ENCODE results near the gene GRAP2. TPM values are rescaled to one million over a fixed set of nuclear protein-coding genes. Genes with fewer than 3 reads are reported as not detected.

GRAP2 gene
- total and polyA plus RNA-seq, 2 experiments from 2014 or later = 0.42 TPM; not detected in 1

DNA sequence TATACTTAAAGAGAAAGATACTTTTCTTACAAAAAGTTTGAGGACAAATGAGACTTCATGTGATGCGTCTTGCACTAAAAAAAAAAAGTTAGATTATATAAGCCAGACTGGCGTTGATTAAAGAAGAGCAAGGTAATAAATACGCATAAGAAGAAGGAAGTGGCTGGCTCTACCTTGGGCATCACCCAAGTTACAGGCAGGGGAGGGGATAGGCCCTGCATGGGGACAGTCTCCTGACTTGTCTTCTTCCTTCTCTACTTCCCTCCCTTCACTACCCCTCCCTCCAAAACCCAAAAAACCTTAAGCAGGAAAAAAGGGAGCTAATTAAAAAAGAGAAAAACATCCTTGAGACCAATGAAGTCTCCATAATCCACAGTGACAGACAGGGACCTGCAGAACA lies 37.0 kb downstream of the GRAP2 start:
- Histone ChIP-seq H3K4me2 (no peak overlapping the region), H3K27me3 (ENCODE audit: insufficient read depth) (no peaks in the 10 kb centered on the region), H4K20me1 (replicated peaks; ENCODE audit: insufficient read depth) (no peaks in the 10 kb centered on the region), H3K36me3 (ENCODE audit: insufficient read depth) (no peaks in the 10 kb centered on the region), H2AFZ (no peak overlapping the region), H3F3A (replicated peaks; ENCODE audit: low read depth) (0 out of 2 replicates have a peak, but pooled peaks cover 2% of the 10 kb centered on the region), H3K4me1 (ENCODE audit: insufficient read depth) (peaks cover 48% of the 10 kb centered on the region), H3K27ac (ENCODE audit: low read depth) (no peak overlapping the region), H3K79me2 (replicated peaks; ENCODE audit: insufficient read depth) (no peaks in the 10 kb centered on the region), H3K9me2 (ENCODE audit: insufficient read depth) (no peaks in the 10 kb centered on the region), H3K4me3 (no peak overlapping the region)
- H3K9me3 Mint-ChIP-seq = no peaks in the 10 kb centered on the region
- no peak overlapping the region for H3K4me3 Mint-ChIP-seq
- no peak for DNase-seq (ENCODE audit: low spot score)
- no peaks in the 10 kb centered on the region for H3K36me3 Mint-ChIP-seq (ENCODE audit: low read depth)
- H3K27ac Mint-ChIP-seq = no peak overlapping the region
- peaks cover 2% of the 10 kb centered on the region for H3K27me3 Mint-ChIP-seq (ENCODE audit: insufficient read depth, low read depth, poor library complexity)
- ATAC-seq = no peak
- H3K4me1 Mint-ChIP-seq = peaks cover 60% of the 10 kb centered on the region
- TF ChIP-seq REST (IDR thresholded peaks at IDR 0.05; ENCODE audit: unreplicated experiment) (no peak), STAT1 (IDR thresholded peaks at IDR 0.05; ENCODE audit: unreplicated experiment) (no peak), POLR2AphosphoS5 (IDR thresholded peaks at IDR 0.05; ENCODE audit: low read depth) (no peak)
- TF ChIP-seq, protein P1, sequence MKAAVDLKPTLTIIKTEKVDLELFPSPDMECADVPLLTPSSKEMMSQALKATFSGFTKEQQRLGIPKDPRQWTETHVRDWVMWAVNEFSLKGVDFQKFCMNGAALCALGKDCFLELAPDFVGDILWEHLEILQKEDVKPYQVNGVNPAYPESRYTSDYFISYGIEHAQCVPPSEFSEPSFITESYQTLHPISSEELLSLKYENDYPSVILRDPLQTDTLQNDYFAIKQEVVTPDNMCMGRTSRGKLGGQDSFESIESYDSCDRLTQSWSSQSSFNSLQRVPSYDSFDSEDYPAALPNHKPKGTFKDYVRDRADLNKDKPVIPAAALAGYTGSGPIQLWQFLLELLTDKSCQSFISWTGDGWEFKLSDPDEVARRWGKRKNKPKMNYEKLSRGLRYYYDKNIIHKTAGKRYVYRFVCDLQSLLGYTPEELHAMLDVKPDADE (IDR thresholded peaks at IDR 0.05) = no peak

- H3K4me1 Mint-ChIP-seq = peaks cover 60% of the 10 kb centered on the region
- H3K36me3 Mint-ChIP-seq (ENCODE audit: low read depth) = no peaks in the 10 kb centered on the region
- TF ChIP-seq, protein P2, sequence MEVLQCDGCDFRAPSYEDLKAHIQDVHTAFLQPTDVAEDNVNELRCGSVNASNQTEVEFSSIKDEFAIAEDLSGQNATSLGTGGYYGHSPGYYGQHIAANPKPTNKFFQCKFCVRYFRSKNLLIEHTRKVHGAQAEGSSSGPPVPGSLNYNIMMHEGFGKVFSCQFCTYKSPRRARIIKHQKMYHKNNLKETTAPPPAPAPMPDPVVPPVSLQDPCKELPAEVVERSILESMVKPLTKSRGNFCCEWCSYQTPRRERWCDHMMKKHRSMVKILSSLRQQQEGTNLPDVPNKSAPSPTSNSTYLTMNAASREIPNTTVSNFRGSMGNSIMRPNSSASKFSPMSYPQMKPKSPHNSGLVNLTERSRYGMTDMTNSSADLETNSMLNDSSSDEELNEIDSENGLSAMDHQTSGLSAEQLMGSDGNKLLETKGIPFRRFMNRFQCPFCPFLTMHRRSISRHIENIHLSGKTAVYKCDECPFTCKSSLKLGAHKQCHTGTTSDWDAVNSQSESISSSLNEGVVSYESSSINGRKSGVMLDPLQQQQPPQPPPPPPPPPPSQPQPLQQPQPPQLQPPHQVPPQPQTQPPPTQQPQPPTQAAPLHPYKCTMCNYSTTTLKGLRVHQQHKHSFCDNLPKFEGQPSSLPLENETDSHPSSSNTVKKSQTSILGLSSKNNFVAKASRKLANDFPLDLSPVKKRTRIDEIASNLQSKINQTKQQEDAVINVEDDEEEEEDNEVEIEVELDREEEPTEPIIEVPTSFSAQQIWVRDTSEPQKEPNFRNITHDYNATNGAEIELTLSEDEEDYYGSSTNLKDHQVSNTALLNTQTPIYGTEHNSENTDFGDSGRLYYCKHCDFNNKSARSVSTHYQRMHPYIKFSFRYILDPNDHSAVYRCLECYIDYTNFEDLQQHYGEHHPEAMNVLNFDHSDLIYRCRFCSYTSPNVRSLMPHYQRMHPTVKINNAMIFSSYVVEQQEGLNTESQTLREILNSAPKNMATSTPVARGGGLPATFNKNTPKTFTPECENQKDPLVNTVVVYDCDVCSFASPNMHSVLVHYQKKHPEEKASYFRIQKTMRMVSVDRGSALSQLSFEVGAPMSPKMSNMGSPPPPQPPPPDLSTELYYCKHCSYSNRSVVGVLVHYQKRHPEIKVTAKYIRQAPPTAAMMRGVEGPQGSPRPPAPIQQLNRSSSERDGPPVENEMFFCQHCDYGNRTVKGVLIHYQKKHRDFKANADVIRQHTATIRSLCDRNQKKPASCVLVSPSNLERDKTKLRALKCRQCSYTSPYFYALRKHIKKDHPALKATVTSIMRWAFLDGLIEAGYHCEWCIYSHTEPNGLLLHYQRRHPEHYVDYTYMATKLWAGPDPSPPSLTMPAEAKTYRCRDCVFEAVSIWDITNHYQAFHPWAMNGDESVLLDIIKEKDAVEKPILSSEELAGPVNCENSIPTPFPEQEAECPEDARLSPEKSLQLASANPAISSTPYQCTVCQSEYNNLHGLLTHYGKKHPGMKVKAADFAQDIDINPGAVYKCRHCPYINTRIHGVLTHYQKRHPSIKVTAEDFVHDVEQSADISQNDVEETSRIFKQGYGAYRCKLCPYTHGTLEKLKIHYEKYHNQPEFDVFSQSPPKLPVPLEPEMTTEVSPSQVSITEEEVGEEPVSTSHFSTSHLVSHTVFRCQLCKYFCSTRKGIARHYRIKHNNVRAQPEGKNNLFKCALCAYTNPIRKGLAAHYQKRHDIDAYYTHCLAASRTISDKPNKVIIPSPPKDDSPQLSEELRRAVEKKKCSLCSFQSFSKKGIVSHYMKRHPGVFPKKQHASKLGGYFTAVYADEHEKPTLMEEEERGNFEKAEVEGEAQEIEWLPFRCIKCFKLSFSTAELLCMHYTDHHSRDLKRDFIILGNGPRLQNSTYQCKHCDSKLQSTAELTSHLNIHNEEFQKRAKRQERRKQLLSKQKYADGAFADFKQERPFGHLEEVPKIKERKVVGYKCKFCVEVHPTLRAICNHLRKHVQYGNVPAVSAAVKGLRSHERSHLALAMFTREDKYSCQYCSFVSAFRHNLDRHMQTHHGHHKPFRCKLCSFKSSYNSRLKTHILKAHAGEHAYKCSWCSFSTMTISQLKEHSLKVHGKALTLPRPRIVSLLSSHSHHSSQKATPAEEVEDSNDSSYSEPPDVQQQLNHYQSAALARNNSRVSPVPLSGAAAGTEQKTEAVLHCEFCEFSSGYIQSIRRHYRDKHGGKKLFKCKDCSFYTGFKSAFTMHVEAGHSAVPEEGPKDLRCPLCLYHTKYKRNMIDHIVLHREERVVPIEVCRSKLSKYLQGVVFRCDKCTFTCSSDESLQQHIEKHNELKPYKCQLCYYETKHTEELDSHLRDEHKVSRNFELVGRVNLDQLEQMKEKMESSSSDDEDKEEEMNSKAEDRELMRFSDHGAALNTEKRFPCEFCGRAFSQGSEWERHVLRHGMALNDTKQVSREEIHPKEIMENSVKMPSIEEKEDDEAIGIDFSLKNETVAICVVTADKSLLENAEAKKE (CRISPR knock-in tag; IDR thresholded peaks at IDR 0.05) = no peak
- TF ChIP-seq ZNF114 (CRISPR knock-in tag; IDR thresholded peaks at IDR 0.05) (no peak), EZH2phosphoT487 (IDR thresholded peaks at IDR 0.05; ENCODE audit: unreplicated experiment) (no peak), NANOG (IDR thresholded peaks at IDR 0.05; ENCODE audit: borderline replicate concordance) (no peak), CREB1 (CRISPR knock-in tag; IDR thresholded peaks at IDR 0.05; ENCODE audit: low read depth) (no peak), JUNB (IDR thresholded peaks at IDR 0.05; ENCODE audit: unreplicated experiment) (no peak)
- TF ChIP-seq, protein P1 (IDR thresholded peaks at IDR 0.05) = no peak
These were observed 37.7 kb downstream of the GRAP2 start for GRCh38 chr22:39938509-39939111.

More at GRCh38 chr22:39938509-39939111, 37.7 kb downstream of the GRAP2 start:
- Histone ChIP-seq H4K20me1 (replicated peaks; ENCODE audit: insufficient read depth) (no peaks in the 10 kb centered on the region), H3K4me3 (no peak overlapping the region), H3F3A (replicated peaks; ENCODE audit: low read depth) (peaks cover 5% of the 10 kb centered on the region; the same call in 1 of the 2 replicates), H3K4me1 (ENCODE audit: insufficient read depth) (peaks cover 50% of the 10 kb centered on the region), H3K4me2 (no peak overlapping the region), H3K27ac (ENCODE audit: low read depth) (no peak overlapping the region), H3K36me3 (ENCODE audit: insufficient read depth) (no peaks in the 10 kb centered on the region), H3K27me3 (ENCODE audit: insufficient read depth) (no peaks in the 10 kb centered on the region), H3K79me2 (replicated peaks; ENCODE audit: insufficient read depth) (no peaks in the 10 kb centered on the region), H2AFZ (no peak overlapping the region; the same call in 1 of the 2 replicates), H3K9me2 (ENCODE audit: insufficient read depth) (no peaks in the 10 kb centered on the region)
- H3K9me3 Mint-ChIP-seq = no peaks in the 10 kb centered on the region
- ATAC-seq = no peak
- DNase-seq (ENCODE audit: low spot score) = no peak
- H3K27ac Mint-ChIP-seq = no peak overlapping the region
- no peaks in the 10 kb centered on the region for H3K27me3 Mint-ChIP-seq (ENCODE audit: insufficient read depth, low read depth, poor library complexity)
- H3K4me3 Mint-ChIP-seq = no peak overlapping the region
